Transverse colon (tissue), 4 donors: ENCODE measurements around the gene PNCK. TPM values are rescaled to one million over a fixed set of nuclear protein-coding genes. Genes with fewer than 3 reads are reported as not detected.

Source experiments
- DNase-seq: peaks from one replicate; pipeline ENCODE4 v3.0.0-alpha.2; 2019
- H3K27ac ChIP-seq, 4 donors: fragments of 200-600 bp; sonication (generic); 2 replicates each; pipeline ENCODE4 v1.5.1; 2016 to 2018; ENCODE audit warnings: inconsistent platforms in 4 of 4
- H3K27me3 ChIP-seq: fragments of 200-600 bp; sonication (generic); 2 replicates; pipeline ENCODE4 v1.5.1; 2017; ENCODE audit warnings: inconsistent platforms
- H3K36me3 ChIP-seq, 4 donors: fragments of 200-600 bp; sonication (generic); 2 replicates each; pipeline ENCODE4 v1.5.1; 2017 to 2019; ENCODE audit warnings: inconsistent platforms in 4 of 4
- H3K4me1 ChIP-seq, 4 donors: fragments of 200-600 bp; sonication (generic); 2 replicates each; pipeline ENCODE4 v1.5.1; 2017 to 2020; ENCODE audit warnings: inconsistent platforms in 4 of 4
- H3K4me3 ChIP-seq, 4 donors: fragments of 200-600 bp; sonication (generic); 1 replicate in 1 of 4; 2 replicates in 3 of 4; pipeline versions ENCODE4 v1.5.1 to v1.6.1; 2017 to 2019; ENCODE audit warnings: inconsistent platforms in 4 of 4
- H3K9me3 ChIP-seq, 2 donors: fragments of 200-600 bp; sonication (generic); 2 replicates each; pipeline ENCODE4 v1.5.1; 2017 to 2019; ENCODE audit warnings: inconsistent platforms in 2 of 2
- CTCF ChIP-seq, 5 experiments: fragments of 200-600 bp in 3 of 5; fragments of 450-650 bp in 2 of 5; sonication (generic) in 3 of 5; IDR thresholded peaks; 1 replicate in 2 of 5; 2 replicates in 3 of 5; pipeline ENCODE4 v1.5.1; 2016 to 2017; ENCODE audit warnings: antibody characterized with exemption in 5 of 5, inconsistent platforms in 3 of 5, mild to moderate bottlenecking in 2 of 5, moderate library complexity in 1 of 5
- EP300 ChIP-seq: sonication (generic); formaldehyde crosslinking; IDR thresholded peaks from one replicate; pipeline ENCODE4 v1.6.1; 2017; ENCODE audit warnings: antibody characterized with exemption, low read depth
- POLR2A ChIP-seq: fragments of 450-650 bp; IDR thresholded peaks from one replicate; pipeline ENCODE4 v1.6.1; 2016; ENCODE audit warnings: antibody characterized with exemption, mild to moderate bottlenecking, moderate library complexity
- POLR2AphosphoS5 ChIP-seq, 3 donors: sonication (generic); formaldehyde crosslinking; IDR thresholded peaks; one replicate each; pipeline ENCODE4 v1.6.1; 2016; ENCODE audit warnings: antibody characterized with exemption in 3 of 3
- WGBS, 2 donors: methylation state at CpG; one replicate each; pipeline ENCODE4 v1.1.5; 2018; ENCODE audit warnings: low coverage in 1 of 2; 5-methylcytosine and 5-hydroxymethylcytosine counted together
- in situ Hi-C, 4 donors: fragments of 200-750 bp; cut with MboI; loops; one replicate each; pipeline versions ENCODE4 v1.15.0 to v1.15.1; 2017; ENCODE audit warnings: low sequenced_read_pairs in 3 of 4, low pct_ligation_motif_present in 1 of 4, low pct_unique_long_range_greater_than_20kb in 1 of 4
- intact Hi-C: fragments of 100-400 bp; cut with DNase I; formaldehyde crosslinking; loops from one replicate; pipeline ENCODE4 v1.15.1; 2023; ENCODE audit warnings: low total_unique reads
- total RNA-seq, 4 donors: library from RNA; depleted of rRNA; stranded (reverse); fragments of >200 nt; gene quantifications; one replicate each; pipeline ENCODE4 v1.1.0, GENCODE V29; 2016

The PNCK gene
- total RNA-seq, 4 donors from 2014 or later, result 6.5 to 74.4 (median 7.9) TPM; not detected in 1

DNA sequence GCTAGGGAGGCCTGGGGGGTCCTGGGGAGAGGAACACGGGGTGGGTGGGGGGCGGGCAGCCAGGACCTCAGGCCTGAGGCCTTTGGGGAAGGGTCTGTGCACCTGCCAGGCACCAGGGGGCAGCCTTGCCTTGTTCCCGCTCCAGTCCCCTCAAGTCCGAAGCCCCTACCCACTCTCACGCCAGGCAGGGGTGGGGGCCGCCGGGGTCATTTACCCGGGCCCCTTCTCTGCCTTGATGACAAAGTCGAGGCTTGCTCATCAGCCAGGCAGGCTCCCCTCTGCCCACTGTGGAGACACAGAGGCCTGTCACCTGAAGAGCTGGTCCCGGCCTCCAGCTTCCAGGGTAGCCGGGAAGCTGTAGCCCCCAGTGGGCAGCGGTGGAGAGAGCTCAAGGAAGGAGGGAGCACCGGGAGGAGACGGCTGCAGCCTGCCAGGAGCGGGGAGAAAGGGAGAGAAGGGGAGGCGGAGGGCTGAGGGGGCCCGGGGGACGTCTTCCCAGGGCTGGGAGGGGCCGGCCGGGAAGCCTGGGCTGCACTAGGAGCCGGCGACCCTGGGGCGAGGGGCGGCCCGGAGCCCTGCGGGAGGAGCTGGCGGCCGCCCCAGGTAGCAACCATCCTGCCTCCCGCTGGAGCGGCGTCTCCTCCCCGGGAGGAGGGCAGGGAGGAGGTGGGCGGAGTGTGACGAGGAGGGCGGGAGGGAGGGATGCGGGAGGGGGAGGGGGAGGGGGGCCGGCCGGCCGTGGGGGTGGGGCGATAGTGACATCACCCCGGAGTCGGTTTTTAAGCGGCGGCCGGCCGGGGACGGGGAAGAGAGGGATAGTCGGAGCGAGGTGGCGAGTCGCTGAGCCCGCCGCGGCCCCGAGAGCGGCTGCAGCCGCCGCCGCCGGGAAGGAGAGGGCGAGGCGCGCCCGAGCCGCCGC lies 13.8 kb upstream of the PNCK start, which contains the start of gene SLC6A8:
Gene SLC6A8 (plus strand): TSS at position 806 of the 919 bp plus-strand sequence. CDS start 649 bp downstream, outside the sequence.
- WGBS, 2 donors, result 48% methylated on average over 56 of the region's 66 CpGs; no CpG with 5 or more reads in 1 of the 2 donors
- Histone ChIP-seq H3K9me3 (no peaks in the 10 kb centered on the region), H3K4me1 (peaks cover 0 to 17% (median 10%) of the 10 kb centered on the region in 4 donors), H3K4me3 (peak within 1 kb of the TSS; percentile 32 to 57 (median 44)), H3K27ac (peak within 1 kb of the TSS; percentile 67 to 83 (median 80)), H3K27me3 (no peaks in the 10 kb centered on the region), H3K36me3 (no peaks in the 10 kb centered on the region)
- intact Hi-C loops, result no loop called here
- peak; percentile 71 for DNase-seq
- TF ChIP-seq POLR2A (peak; percentile 55), EP300 (no peak), POLR2AphosphoS5 (IDR thresholded peaks at IDR 0.05) (peak; percentile 48 to 82 (median 57)), CTCF (IDR thresholded peaks at IDR 0.05) (peak in 4 of 5 experiments; percentile 16 to 41 (median 25))
- in situ Hi-C loops, result no loop called here

DNA sequence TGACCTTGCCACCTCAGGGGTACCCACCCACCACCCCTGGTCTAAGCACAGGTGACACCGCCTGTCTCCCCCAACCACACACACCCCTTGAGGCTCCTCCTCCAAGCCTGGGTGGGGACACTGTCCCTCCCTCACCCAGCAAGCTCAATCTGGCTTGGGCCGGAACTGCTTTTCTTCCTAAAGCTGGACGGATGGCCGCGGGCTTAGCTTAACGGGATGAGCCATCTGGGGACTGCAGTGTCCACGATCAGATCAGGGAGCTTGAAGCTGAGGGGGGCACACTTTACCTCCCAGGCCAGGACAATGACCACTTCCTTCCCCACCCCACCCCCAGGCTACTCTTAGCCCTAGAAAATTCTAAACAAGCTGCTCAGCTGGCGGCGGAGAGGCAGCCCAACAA lies 13.1 kb upstream of the PNCK start:
- intact Hi-C loops, result no loop called here
- peak overlapping the region in 1 of 4 donors; percentile 56 for H3K4me3 ChIP-seq

GRCh38 chrX:153685751-153686696 lies 12.4 kb upstream of the PNCK start:
- Histone ChIP-seq H3K4me3 (no peak overlapping the region), H3K36me3 (no peaks in the 10 kb centered on the region), H3K27me3 (no peaks in the 10 kb centered on the region), H3K27ac (no peak overlapping the region), H3K4me1 (peaks cover 0 to 17% (median 10%) of the 10 kb centered on the region in 4 donors), H3K9me3 (no peaks in the 10 kb centered on the region)
- TF ChIP-seq POLR2A (no peak), EP300 (no peak), POLR2AphosphoS5 (IDR thresholded peaks at IDR 0.05) (no peak), CTCF (IDR thresholded peaks at IDR 0.05) (no peak)
- in situ Hi-C loops, result no loop called here
- DNase-seq, result peak; percentile 9
- intact Hi-C loops, result no loop called here
- 85% methylated on average over 23 of the region's 24 CpGs; no CpG with 5 or more reads in 1 of the 2 donors for WGBS, 2 donors

More for the DNA sequence above, 13.1 kb upstream of the PNCK start:
- Histone ChIP-seq H3K4me1 (peaks cover 0 to 17% (median 10%) of the 10 kb centered on the region in 4 donors), H3K36me3 (no peaks in the 10 kb centered on the region), H3K27ac (peak overlapping the region; percentile 67 to 83 (median 80)), H3K27me3 (no peaks in the 10 kb centered on the region), H3K9me3 (no peaks in the 10 kb centered on the region)
- 74% methylated on average over 6 of the region's 9 CpGs; no CpG with 5 or more reads in 1 of the 2 donors for WGBS, 2 donors
- TF ChIP-seq CTCF (IDR thresholded peaks at IDR 0.05), result no peak
- DNase-seq, result peak; percentile 40
- in situ Hi-C loops, result no loop called here
